Testis (tissue), 2 donors: Measurements from ENCODE around the gene KHK.

ENCODE experiments used
- CTCF ChIP-seq, 3 experiments: fragments of 450-650 bp in 2 of 3; fragments of 200-600 bp in 1 of 3; sonication (generic) in 1 of 3; IDR thresholded peaks; one replicate each; pipeline ENCODE4 v1.5.1; 2016 to 2019; ENCODE audit warnings: antibody characterized with exemption in 3 of 3, mild to moderate bottlenecking in 2 of 3, moderate library complexity in 1 of 3
- POLR2A ChIP-seq: fragments of 450-650 bp; IDR thresholded peaks from one replicate; pipeline ENCODE4 v1.6.1; 2017; ENCODE audit warnings: antibody characterized with exemption, mild to moderate bottlenecking, moderate library complexity

- peak; percentile 74 for TF ChIP-seq POLR2A
- TF ChIP-seq CTCF (IDR thresholded peaks at IDR 0.05), result peak in 1 of 3 experiments; percentile 7
Measured at GRCh38 chr2:27133905-27134780, 47.6 kb downstream of the KHK start, which contains the start of gene PREB.
